Raji (cell line): ENCODE data around the gene CYCS.

Source experiments
- POLR2A ChIP-seq: IDR thresholded peaks from 2 replicates; pipeline ENCODE4 v1.6.1; 2011; ENCODE audit warnings: low read depth, low read length, control low read depth; ENCODE audit not compliant: insufficient read depth

Gene CYCS

DNA sequence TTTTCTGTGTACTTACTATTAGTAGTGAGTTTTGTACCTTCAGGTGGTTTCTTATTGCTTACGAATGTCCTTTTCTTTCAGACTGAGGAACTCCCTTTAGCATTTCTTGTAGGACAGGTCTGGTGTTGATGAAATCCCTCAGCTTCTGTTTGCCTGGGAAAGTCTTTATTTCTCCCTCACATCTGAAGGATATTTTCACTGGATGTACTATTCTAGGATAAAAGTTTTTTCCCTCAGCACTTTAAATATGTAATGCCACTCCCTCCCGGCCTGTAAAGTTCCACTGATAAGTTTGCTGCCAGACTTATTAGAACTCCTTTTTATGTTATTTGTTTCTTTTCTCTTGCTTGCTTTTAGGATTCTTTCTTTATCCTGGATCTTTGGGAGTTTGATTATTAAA lies 1.7 kb upstream of the CYCS start:
- TF ChIP-seq POLR2A = no peak

- TF ChIP-seq POLR2A = no peak
These were observed 459 bp downstream of the CYCS start for GRCh38 chr7:25124465-25125136.

GRCh38 chr7:25122373-25122772 lies 2.7 kb downstream of the CYCS start:
- no peak for TF ChIP-seq POLR2A

DNA sequence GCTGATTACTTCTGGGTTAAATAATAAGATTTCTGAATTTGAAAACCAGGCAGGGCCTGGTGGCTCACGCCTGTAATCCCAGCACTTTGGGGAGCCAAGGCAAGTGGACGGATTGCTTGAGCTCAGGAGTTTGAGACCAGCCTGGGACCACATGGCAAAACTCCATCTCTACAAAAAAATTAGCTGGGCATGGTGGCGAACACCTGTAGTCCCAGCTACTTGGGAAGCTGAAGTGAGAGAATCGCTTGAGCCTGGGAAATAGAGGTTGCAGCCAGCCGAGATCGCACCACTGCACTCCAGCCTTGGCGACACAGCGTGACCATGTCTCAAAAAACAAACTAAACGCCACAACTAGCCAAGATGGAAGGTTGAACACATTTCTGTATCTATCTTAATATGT lies 3.5 kb downstream of the CYCS start:
- TF ChIP-seq POLR2A = no peak

DNA sequence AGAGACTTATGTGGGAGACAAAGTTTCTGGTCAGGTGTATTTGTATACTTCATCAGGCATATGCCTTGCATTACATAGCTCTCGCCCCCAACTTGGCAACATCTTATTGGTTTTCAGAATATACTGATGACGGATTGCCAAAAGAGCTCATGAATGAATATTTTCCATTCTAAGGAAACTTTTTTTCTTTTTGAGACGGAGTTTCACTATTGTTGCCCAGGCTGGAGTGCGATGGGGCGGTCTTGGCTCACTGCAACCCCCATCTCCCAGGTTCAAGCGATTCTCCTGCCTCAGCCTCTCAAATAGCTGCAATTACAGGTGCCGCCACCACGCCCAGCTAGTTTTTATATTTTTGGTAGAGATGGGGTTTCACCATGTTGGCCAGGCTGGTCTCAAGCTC lies 6.0 kb downstream of the CYCS start:
- TF ChIP-seq POLR2A = no peak

GRCh38 chr7:25118048-25118753 lies 6.9 kb downstream of the CYCS start:
- no peak for TF ChIP-seq POLR2A

DNA sequence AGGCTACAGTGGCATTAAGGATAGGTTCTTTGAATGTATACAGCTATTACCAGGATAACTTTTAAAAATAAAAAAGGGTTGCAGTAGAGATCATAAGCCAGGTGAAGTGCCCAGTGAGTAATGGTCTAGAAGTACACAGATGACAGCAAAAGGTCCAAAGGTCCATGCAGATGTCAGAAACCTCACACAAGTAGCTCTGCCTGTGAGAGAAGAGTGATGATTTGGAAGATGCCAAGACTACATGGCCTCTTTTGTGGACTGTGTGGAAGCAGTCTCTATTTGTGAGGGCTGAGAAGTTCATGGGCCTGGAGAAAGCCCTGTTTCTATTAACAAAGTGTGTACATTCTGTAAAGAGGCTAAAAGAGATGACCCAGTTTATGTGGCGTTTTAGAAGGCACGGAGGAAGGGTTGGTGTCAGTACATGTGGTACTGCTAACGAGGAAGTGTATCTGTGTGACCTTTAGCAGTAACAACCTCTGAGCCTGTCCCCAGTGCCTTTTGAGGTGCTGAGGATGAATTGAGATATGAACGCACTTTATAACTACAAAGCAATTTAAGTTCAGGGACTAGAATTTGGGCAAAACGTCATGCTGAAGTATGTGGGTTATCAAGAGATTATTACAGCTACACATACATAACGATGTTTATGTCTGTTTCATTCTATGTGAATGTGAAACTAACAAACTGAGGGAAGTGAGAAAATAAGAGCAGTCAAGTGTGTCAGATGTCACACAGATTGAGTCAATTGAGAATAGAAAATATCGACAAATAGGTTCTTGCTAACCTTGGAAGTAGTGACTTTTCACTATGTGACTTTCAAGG lies 7.6 kb downstream of the CYCS start:
- TF ChIP-seq POLR2A = no peak

DNA sequence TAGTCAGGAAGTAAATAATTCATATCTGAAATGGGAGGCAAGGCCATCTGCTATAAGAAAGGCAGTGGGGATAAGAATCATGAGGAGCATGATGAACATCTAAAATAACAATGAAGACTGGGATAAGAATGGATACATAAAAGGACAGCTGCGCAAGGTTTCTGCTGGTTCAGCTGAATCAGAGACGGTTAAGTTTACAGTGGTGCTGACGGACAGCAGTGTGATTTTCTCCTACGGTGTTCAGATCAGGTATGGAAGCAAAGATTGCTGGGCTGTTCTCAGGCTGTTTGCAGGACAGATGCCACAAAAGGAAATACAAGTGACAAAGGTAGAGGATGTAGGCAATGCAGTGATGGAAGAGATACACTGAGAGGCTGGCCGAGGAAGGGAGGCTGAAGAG lies 8.4 kb downstream of the CYCS start:
- TF ChIP-seq POLR2A = no peak

GRCh38 chr7:25109276-25109675 lies 15.8 kb downstream of the CYCS start:
- no peak for TF ChIP-seq POLR2A

DNA sequence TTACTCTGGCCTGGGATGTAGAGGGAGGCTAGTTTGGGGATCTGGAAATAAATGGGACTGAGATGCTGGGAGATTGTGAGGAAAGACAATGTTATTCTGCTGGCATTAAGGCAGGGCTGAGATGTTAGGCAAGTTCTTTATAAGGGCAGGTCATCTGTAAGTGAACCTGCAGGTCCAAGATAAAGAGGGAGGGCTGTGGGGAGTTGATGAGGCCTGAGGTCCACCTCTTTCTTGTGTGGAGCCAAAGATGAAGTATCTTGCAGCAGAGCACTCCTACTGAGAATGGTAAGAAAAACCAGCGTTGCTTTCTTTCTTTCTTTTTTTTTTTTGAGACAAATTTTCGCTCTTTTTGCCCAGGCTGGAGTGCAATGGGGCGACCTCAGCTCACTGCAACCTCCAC lies 19.1 kb downstream of the CYCS start:
- no peak for TF ChIP-seq POLR2A

DNA sequence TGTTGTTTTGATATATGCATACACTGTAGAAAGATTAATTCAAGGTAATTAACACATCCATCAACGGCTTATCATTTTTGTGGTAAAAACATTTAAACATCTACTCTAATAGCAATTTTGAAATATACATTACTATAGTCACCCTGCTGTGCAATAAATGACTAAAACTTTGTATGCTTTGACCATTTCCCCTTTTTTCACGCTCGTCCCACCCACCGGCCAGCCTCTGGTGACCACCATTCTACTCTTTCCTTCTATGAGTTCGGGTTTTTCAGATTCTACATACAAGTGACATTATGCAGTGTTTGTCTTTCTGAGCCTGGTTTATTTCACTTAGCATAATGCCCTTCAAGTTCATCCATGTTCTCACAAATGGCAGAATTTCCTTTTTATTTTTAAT lies 21.3 kb downstream of the CYCS start:
- TF ChIP-seq POLR2A = no peak

- no peak for TF ChIP-seq POLR2A
These were observed 23.2 kb downstream of the CYCS start for GRCh38 chr7:25101817-25102216.

- TF ChIP-seq POLR2A = no peak
These were observed 26.7 kb downstream of the CYCS start for GRCh38 chr7:25098096-25099046.

GRCh38 chr7:25095516-25096345 lies 29.3 kb downstream of the CYCS start:
- no peak for TF ChIP-seq POLR2A
